Epidermal melanocyte (primary cell): ENCODE data around the gene BTBD2.
A peak's percentile ranks its signal among the peaks of the same experiment; 100 is the strongest.

Experiments
- DNase-seq: peaks from one replicate; pipeline ENCODE4 v3.0.0; 2011; ENCODE audit warnings: low spot score; ENCODE audit not compliant: insufficient read length

The BTBD2 gene

DNA sequence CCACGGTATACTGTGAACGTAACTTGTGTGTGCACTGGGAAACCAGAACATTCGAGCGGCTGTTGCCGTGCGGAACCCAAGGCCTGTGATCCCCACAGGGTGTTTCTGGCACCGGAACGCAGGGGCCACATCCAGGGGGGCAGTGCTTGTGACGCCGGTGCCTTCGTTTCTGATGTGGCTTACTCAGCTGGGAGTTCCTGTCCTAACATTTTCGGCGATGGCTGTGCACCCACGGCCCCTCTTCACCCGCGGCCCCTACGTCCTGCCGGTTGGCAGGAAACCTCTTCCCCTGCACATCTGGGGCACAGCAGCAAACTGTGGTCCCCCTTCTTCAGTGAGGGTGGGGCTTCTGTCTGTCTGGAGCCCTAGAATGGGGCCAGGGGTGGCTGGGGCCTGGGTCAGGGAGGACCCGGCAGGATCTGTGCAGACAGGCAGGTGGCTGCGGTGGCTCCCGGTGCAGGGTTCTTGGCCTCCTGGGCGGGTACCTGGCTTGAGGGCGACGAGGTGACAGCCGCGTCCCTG is 48.4 kb downstream of the BTBD2 start:
- no peak for DNase-seq

DNA sequence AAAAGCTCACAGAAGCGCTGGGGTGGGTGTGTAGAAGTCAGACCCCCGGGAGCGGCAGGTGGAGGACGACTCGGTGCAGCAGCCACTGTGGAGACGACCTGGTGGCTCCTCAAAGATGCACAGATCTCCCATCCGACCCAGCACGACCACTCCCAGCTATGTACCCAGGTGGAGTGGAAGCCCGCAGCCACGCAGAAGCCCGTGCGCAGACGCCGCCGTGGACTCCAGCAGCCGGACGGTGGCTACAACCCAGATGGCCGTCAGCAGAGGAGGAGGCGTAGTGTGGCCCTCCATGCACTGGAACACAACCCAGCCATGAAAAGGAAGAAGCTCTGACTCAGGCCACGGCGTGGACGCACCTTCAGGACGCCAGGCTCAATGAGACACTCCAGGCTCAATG is 52.8 kb downstream of the BTBD2 start:
- no peak for DNase-seq

DNA sequence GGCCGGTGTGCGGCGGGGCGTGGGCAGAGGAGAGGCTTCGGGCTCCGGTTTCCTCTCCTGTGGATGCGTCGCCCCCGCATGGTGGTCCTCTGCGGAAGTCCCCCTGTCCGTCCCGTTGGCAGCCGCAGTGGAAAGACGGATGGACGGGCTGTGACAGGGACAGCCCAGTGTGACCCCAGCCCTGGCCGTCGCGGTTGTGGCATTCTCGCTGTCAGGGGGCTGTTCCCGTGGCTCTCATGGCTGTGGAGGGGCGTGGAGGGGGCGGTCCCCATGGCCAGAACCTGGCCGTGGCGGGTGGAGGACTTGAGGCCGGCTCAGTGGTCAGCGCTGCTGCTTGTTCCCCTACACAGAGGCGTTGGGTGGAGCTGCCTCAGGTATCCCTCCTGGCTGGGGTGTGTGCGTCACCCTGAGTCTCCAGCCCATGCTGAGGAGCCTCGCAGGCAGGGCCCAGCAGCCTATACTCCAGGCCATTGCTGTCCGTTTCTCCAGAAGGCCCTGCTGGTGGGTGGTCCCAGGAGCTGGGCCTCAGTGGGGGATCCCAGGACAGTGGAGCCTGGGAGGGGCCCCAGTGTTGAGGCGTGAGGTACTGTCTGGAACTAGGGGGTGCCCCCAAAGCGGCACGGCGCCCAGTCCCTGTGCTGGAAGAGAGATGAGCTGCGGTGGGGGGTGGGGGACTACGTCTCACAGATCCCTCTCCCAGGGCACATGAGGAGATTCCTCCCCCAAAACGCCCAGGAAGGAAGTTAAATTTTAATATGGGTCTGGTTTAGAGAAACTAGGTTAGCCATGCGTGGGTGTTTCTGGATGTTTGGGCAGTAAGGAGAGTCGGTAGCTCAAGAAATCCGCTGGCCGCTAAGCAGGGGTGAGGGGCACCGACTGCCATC is 54.3 kb downstream of the BTBD2 start:
- no peak for DNase-seq

DNA sequence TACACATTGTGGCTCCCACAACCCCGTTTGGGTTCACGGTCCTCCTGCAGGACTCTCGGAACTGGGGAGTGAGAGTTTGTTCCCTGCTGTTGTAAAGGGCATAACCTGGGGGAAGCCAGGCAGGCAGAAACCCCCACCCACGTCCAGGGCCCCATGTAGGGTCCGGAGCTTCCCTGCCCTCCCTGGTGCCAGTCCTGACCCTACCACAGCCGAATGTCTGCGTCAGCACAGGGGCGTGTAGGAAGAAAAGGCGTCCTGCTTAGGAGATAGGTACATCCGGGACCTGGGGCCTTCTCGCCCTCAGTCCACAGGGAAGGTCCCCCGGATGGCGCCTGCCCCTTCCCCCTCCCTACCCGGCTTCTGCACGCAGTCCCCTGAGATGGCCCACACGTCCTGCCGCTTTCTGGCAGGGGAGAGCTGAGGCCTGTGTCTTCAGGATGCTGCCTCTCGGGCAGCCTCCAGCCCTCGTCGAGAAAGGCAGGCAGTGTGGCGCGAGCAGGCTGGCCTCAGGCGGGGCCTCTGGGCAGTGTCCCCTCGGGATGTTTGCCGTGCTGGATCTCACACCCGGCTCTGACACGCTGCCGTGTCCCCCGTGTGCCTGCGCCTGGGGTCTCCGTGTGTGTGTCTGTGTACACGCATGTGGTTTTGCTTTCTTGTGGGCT is 55.5 kb downstream of the BTBD2 start:
- DNase-seq = no peak

DNA sequence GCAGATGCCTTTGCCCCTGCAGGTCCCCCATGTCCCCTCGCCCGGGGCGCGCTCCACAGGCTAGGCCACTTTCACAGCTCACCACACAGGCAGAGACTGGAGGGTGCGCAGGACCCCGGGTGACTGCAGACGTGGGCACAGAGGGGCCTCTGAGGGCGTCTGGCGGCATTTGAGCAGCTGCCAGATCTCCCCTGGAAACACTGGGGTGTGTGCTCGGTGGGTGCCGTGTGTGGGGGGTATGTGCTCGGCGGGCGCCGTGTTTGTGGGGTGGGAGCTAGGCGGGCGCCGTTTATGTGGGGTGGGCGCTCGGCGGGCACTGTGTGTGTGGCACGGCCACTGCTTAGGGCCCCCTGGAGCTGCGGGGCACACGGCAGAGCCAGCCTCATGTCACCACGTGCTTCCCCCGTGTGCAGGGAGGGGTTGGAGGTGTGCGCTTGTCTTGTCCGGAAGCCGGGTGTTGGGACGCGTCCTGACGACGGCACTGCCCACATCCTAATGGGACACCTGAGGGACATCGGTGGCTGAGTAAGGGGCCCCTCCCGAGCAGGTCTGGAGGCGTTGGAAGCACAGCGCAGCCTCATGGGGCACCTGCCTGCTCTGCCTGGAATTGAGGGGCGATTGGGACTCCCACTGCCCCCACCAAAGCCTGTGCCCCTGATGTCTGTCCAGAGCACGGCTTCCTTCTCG is 57.8 kb downstream of the BTBD2 start:
- no peak for DNase-seq

DNA sequence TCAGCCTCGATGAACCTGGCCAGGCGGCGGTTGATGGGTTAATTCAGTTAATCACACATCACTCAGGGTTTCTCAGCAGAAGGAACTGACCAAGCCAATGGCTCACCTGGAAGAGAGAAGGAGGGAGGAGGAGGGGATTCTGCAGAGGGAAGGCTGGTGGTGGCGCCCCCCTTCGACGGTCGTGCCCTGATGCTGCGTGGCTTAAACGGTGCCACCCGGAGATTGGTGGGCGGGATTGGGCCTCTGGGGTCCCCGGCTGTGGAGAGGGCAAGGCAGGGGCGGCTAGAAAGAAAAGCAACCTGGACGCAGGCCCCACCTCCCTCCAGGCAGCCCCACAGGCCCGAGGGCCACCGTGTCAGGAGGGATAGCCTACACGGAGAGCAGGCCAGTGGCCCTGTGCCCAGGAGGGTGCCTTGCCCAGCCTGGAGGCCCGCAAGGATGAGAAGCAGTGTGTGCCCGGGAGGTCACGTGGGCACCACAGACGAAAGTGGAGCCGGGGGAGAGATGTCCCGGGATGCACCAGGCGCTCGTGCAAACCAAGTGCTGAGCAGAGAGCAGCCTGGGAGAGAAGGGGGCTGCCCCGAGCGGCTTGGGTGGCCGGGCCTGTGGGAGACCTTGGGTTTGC is 58.5 kb downstream of the BTBD2 start:
- no peak for DNase-seq

DNA sequence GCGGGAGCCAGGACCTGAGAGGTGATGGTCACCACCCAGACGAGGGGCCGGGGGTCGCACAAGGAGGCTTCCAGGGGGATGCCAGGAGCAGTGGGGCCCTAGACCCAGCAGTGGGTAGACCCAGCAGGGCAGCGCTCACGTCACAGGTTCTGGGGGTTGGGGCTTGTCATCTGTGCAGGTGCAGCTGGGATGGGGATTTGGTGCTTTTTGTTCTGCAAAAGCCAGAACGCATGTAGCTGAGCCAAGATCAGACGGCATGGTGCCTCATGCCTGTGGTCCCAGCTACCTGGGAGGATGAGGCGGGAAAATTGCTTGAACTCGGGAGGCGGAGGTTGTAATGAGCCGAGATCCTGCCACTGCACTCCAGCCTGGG is 59.4 kb downstream of the BTBD2 start:
- DNase-seq = no peak

DNA sequence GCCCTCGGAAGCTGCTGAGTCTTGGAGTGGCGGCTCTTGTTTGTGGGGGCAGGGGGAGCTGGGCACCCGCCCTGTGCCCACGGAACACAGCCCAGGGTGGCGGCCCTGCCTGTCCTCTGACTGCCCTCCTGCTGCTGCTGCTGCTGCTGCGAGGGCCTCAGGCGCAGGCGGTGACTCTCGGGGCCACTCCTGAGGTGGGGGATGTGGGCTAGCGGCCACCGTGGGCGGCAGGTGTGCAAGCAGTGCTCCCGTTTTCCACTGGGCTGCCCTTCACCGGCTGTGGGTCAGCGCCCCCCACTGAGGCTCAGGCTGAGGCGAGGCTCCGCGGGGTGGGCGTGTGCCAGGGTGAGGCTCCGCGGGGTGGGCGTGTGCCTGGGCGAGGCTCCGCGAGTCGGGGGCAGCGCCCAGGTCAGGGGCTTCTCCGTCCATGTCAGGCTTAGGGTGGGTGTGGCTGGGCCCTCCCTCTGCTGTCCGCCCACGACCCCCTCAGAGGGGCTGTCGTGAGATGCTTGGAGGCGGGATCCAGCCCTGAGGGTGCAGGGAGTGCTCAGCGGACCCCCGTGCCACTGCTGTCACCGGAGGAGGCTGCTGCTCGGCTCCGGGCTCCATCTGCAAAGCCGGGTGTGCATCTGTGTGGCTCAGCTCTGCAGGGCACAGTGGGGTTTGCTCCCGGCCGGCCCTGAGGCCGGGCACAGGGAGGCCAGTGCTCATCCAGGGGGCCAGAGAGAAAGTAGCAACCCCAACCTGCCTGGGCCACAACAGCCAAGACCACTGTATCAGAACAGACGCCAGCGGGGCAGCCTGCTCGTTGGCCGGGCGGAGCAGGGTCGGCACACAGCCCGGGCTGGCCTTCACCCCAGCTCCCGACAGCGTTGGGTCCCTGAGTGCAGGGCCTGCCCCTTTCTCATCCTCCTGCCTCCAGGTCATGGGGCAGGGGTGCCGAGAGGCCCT is 60.1 kb downstream of the BTBD2 start:
- DNase-seq = no peak

DNA sequence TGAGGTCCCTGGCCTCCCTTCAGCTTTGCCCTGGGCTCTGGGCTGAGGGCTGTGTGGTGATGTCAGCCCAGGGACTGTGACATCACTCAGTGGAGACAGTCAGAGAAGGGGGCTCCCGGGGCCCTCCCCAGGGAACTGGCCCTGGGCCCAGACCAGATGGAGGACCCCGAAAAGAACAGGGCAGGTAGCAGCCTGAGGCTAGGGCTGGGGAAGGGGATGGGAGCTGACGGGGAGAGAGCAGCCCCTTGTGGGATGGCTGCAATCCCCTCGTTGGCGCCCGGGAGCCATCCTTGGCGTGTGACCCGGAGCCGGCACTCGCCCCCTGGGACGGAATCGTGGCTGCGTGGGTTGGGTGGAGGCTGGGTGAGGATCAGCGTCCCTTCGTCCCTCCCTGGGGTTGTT is 61.0 kb downstream of the BTBD2 start:
- DNase-seq = no peak

DNA sequence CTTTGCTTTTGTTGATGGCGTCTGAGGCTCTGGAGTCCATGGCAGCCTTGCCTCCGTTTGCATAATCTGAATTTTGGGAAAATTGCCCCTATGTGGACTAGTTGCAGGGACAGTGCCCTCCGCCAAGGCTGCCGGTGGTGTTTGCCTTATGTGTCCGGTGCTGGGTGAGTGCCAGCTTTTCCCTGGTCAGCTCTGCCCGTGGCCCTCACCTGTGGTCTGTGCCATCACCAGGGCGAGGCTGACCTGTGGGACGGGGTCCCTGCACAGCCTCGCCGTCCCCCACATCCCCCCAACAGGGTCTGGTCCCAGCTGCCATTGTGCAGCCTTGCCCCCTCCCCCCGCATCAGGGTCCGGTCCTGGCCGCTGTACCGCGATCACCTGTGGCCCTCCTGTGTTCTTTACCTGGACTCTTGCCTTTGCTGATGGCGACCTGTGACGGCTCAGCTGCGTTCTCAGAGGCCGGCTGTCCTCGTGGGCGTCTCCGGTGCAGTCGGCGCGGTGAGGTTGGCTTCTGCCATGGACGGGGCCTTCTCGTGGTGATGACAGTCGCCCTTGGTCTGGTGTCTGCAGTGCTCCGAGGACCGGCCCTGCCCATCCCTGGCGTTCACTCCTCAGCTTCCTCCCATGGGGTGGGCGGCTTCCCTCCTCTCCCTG is 61.9 kb downstream of the BTBD2 start:
- DNase-seq = no peak

DNA sequence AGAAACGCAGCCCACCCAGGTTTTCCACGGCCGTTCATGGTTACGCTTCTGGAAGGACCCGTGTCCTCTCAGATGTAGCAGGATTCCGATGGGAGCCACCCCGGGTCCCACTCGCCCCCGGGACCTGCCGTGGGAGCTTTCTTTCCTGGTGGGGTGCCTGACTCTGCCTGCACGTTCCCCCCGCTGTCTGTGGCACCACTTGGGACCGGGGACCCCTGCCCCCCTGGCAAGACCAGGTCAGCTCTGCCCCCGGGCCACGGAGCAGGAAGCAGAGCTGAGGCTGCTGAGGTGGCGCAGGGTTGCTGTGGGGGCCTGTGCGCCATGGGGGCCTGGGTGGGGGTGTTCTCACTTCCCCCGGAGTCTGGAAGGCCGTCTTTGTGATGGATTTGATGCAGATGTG is 62.5 kb downstream of the BTBD2 start:
- DNase-seq = no peak

DNA sequence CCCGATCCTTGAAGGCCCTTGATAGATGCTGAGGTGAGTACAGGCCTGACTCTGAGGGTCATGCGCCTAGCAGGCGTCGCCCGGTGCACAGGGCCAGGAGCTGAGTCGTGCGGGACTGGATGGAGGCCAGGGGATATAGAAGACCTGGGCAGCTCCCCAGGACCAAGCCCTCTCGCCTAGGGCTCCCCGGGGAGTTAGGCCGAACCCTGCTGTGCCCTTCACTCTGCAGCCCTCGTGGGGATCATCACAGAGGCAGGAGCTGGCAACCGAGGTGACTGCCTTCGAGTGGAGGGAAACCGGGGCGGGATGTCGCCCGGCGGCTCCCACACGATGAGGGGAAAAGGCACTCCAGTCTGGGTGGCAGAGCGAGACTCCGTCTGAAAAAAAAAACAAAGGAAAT is 62.9 kb downstream of the BTBD2 start:
- DNase-seq = no peak

DNA sequence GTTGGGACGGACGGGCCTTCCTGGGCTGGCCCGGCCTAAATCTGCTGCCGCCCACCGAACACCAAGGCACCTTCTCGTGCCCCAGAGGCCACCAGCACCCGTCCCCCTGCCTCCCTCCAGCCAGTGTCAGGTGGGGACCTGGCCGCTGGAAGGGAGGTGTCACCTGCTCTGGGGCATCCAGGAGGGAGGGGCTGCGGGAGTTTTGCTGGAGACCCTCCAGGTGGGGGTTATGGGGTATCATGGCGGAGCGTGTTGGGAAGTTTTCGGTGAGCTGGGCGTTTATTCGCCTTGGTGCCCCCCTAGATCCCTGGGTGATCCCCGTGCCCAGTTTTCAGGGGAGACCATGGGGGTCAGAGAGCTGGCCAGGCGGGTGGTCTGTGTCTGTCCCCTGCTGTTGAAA is 64.9 kb downstream of the BTBD2 start:
- no peak for DNase-seq

DNA sequence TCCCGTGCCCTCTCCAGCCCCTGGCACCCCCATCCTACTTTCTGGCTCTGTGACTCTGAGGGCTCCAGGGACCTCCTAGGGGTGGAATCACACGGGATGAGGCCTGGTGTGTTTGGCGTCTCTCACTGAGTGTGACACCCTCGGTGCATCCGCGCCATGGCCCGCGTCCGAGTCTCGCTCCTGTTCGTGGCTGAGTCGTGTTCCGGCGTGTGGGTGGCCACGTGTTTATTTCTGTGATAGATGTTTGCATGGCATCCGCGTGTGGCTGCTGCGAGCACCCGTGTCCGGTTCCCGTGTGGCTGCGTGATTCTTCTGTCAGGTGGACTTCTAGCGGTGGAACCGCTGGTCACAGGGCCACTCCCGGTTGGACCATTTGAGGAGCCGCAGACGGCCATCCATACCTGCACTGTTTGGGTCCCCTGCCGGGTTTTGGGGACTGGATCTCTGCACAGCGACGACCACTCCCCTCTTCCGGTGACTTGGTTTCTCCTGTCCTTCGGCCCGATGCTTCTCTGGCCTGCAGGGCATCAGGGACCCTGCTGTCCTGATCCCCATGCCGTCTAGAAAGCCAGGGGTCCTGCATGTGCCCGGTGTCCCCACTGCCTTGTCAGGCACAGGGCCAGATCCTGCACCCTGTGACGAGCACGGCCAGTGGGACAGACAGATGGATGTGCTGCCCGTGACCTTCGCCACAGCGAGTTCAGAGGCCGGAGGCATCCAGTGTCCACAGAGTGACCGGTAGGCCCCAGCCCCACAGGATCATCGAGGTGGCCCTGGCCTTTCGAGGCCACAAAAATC is 66.0 kb downstream of the BTBD2 start:
- no peak for DNase-seq

DNA sequence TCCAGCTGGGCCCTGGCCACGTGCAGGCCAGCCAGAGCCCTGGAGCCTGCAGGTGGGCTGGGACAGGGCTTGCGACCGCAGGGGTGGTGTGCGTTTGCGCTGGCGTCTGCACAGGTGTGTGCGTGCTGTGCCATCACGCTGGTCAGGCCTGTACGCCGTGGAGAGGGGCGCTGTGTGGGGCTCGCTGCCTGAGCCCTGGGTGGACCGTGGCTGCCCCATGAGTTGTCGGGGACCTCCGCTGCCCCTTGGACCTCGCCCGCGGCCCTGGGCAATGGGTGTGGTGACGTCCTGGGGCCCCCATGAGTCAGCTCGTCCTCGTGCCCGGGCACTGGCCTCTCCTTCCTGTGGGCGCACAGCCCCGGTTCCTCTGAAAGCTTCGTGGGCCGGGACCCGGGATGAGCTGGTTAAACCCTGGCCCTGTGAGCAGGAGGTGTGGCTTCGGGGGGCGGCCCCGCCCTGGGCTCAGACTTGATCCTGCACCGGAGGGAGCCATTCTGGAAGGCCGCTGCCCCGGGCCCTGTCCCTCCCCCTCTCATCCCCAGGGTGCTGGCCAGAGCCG is 67.8 kb downstream of the BTBD2 start:
- DNase-seq = no peak

DNA sequence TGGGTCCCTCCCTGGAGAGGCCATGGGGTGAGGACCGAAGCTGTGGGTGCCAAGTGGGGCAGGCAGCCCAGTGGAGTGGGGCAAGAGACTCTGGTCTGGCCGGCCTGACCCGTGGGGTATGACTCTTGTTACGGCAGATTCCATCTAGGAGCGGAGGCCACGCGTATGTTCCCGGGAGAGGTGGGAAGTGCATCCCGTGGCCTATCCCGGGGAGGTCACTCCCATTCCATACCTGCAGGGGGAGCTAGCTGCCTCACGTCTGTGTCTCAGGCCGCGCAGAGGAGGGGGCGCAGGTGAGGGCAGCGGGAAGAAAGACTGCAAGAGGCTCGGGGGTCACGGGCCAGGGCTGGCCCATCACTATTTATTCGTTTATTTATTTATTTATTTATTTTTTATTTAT is 69.6 kb downstream of the BTBD2 start:
- peak; percentile 36 for DNase-seq

DNA sequence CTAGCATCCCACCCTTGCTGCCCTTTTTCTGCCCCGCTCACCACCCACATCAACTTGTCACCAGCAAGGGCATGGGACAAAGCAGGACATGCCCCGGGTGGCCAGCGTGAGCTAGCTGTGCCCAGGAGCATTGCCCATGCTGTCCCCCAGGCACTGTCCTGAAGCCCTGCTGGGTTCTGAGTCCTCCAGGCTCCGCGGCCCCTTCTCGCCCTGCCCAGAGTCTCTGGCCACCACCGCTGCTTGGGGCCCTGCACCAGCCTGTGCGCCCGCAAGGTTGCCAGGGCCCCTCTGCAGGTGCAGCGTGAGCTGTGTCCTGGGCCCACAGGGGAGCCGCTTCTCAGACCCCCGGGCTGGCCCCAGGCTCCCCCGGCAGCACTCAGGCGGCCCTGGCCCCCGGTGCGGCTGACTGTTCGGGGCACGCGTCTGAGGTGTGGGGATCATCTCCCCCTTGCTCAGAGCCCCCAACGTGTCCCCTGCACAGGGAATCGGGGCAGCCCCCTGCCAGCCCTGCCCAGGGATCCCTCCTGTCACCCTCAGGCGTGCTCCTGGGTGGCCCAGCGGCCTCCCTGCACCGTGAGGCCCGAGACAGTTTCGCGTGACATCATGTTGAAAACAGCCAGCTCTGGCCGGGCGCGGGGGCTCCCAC is 70.5 kb downstream of the BTBD2 start:
- no peak for DNase-seq

DNA sequence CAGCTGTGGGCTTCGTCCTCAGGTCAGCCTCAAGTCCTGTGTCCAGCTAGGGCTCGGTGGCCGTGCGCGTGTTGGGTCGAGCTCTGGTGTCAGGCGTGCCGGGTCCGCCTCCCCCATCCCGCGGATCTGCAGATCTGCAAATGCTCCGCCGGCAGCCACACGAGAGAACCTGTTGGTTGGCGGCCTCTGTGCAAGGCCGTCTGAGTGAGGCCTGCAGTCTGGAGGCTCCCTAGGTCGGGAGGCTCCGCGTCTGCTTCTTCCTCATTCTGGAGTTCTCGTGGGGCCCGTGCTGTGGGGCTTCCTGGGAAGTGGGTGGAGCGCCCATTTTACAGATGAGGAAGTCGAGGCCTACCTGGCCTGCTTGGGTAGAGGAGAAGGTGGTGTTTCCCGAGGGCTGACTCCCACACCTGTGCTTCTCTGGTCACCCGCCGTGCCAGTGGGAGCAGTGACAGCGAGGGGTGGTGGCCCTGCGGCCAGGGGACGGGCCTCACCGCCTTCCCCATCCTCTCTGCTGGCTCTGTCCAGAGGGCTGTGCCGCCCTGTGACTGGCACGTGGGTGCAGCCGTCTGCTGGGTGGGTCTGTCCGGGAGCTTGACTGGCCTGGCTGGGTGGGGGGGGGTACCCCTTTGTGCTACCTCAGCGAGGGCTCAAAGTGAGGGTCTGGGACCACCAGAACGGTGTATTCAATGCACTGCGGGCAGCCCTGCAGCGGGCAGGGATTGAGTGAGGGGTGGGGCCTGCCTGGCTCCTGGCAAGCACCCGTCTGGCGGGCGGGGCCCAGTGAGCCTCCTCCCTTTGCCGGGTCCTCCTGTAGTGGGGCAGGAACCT is 71.2 kb downstream of the BTBD2 start:
- DNase-seq = no peak
